ENCODE measurements around the gene HEYL.

The HEYL gene

DNA sequence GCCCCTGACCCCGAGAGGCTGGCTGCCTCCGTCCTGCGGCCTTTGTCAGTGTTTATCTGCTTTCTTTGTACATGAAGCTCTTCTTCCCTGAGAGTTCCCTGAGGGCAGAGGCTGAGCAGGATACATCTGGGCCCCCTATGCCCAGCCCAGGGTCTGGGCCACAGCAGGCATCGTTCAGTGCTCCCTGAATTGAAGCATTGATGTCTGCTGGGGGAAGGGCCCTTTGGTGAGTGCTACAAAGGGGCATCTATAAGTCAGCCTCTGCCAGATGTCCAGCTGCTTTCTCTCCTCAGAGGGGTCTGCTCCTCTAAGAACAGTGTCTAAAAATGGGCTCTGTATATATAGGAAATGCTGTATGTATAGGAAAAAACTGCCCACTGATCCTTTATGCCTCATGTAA lies 2.1 kb downstream of the HEYL start:
- no peak for DNase-seq (ENCODE audit: low read depth)

DNA sequence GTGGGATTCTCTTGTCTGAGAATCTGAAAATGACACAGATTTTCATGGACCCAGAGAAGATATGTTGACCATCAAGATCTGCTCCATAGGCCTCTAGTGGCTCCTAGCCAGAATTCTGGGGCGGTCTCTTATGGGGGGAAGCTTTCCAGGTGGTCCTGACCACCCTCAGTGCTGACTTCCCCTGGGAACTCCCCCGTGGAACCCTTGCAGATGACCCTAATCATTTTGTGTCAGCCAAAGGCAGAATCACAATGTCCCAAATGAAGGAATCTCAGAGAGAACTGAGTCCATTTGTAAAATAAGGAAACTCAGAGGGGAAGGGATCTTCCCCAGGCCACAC lies 3.6 kb downstream of the HEYL start:
- no peak for DNase-seq (ENCODE audit: low read depth)

DNA sequence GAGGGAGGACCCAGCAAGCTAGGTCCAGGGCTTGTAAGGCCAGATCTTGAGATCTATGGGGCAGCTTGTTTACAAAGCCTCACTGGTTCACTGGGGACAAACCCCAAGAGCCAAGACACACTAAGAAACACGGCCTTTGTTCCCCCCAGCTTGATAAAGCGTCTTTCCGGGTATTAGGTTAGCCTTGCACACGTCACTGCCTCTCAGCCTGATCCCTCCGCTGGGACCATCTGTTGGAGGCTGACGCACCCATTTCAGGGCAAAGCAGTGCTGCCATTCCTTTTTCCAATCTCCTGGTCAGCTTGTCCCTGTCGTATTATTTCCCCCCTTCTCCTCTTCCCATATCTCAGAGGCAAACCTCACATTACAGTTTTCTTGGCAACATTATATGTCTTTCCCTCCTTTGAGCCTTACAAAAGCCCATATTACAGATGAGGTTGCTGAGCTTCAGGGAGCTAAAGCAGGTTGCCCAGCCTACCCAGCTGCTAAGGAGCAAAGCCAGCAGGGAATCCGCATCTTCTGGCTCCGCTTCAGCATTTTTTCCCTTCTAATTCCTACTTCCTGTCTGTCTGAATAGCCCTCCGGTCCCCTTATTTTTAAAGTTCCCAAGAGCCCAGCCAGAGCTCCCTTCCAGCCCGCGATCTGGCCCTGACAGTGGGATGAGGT lies 4.1 kb downstream of the HEYL start:
- DNase-seq (ENCODE audit: low read depth): no peak

DNA sequence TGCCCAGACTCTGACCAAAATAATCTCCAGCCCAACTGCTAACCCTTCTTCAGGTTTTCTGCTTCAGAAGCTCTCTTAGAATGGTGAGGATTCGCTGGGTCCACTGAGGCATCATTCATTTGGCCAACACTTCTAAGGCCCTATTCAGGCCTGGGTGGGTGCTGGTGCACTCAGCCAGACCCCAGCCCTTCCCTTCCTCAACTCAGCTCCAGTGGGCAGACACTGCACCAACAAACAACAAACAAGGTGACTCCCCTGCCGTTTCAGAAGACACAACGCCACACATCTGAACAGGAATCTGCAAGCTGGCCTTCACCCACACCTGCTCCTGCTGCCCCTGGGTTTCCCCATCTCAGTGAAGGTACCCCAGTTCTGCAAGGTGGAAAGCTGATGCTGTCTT lies 6.0 kb downstream of the HEYL start:
- DNase-seq (ENCODE audit: low read depth): no peak

GRCh38 chr1:39632682-39633417 lies 6.6 kb downstream of the HEYL start:
- DNase-seq (ENCODE audit: low read depth): no peak

DNA sequence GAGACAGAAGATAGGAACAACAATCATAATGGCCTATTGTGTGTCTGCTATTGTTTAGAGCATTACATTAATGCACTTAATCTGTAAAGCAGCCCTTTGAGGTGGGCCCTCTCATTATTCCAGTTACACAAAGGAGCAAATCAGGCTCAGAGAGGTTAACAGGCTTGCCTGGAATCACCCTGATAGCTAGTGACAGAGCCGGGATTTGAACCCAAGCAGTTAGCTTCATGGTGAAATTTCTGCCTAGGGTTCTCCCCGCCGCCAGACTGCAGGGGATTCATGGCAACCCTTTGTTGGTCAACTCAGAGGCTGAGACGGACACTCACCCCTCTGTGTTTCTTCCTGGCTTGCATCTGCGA lies 7.1 kb downstream of the HEYL start:
- no peak for DNase-seq (ENCODE audit: low read depth)

DNA sequence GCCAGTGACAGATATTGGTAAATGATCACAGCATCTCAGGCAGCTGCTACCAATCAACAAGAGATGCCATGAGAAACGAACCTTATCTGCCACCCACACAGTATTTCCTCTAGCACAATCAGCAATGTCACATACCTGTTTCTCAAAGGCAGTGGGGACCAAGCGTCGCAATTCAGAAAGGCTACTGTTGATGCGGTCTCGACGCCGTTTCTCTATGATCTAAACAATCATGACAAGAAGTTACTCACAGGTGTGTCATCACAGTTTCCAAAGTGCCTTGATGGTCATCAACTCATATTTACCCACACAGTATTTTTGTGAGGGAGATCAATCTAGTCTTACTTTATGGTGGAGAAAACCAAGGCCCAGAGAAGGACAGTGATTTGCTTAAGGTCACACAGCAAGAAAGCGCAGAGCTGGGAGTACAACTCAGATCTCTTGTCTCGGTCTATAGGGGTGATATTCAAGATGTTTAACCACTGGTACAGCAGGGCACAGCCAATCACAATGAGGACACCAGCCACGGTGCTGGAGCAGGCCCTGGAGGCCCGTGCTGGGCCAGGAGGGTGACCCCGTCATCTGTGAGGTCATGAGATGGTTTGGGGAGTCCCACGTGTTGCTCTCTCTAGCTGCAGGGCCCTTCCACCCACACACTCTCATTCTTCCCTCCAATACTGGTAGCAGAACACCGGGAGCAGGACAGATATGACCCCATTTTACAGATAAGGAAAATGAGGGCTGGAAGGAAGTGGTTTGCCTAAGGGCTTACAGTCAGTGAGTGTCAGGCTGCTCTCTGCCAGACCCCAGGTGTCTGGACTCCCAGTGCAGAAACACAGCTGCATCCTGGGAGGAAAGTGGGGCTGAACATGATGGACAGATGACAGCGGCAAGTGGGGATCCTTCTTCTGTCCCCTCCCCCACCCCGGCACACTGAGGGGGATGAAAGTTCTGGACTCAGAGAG lies 7.8 kb downstream of the HEYL start:
- DNase-seq (ENCODE audit: low read depth): no peak

DNA sequence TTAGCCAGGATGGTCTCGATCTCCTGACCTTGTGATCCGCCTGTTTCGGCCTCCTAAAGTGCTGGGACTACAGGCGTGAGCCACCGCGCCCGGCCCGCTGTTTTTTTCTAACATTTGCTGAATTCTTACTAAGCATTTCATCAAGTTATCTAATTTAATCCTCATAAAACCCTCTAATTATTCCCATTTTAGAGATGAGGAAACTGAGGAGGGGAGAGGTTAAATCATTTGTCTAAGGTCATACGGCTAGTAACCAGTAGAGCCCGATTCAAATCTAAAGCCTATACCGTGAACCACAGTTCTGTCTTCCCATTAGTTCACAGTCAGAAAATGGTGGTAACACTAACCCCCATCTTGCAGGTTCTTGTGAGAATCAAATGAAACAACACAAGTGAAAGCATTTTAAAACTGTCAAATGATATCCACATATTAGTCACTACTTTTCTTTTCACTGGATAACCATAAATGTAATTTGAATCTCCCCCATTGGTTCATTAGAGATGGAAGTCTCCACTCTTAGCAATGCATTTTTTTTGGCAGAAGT lies 10.6 kb downstream of the HEYL start:
- DNase-seq (ENCODE audit: low read depth): no peak

- no peak for DNase-seq (ENCODE audit: low read depth)
Observed at GRCh38 chr1:39626646-39627045, 12.8 kb downstream of the HEYL start.

GRCh38 chr1:39625462-39626273 lies 13.8 kb downstream of the HEYL start:
- no peak for DNase-seq (ENCODE audit: low read depth)

DNA sequence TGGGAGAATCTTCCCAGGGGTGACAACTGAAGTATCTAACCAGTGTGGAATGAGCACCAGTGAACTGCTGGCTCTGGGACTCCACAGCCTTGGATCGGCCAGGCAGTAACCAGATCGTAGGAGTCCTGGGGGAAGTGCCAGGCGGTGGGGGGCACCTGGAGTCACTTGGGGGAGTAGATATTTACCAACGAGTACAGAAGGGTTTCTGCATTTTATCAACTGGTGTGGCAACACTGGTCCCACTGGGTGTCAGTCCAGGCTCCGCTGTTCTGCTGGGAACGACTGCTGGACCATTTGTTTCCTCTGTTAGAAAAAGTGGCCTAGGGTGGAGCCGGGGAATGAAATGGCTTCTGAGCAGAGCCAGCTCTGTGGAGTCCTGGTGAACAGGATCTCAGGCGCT lies 14.4 kb downstream of the HEYL start:
- no peak for DNase-seq (ENCODE audit: low read depth)

GRCh38 chr1:39623053-39623452 lies 16.4 kb downstream of the HEYL start:
- no peak for DNase-seq (ENCODE audit: low read depth)

GRCh38 chr1:39622427-39622826 lies 17.0 kb downstream of the HEYL start:
- DNase-seq (ENCODE audit: low read depth): no peak

DNA sequence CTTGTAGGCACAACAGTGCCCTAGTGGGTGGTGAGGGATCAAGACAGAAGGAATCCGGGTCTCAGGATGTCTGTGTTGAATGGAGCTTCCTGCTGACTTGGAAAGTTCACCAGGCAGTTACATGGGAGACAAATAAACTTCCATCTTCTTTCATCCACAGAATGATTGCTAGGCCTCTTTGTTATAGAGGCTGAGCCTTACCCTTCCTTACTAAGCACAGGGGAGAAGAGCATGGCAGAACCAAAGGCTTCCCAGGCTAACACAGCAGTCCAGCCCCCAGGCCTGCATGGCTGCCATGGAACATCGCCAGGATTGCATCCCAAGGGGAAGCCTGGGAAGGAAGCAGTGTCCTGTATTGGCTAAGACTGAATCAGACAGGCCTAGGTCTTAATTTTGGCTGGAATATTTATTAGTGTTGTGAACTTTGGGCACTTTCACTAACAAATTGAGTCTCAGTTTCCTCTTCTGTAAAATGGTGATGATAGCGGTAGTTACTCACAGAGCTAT lies 18.7 kb downstream of the HEYL start:
- no peak for DNase-seq (ENCODE audit: low read depth)

- DNase-seq (ENCODE audit: low read depth): no peak
Observed at GRCh38 chr1:39617488-39618049, 21.9 kb downstream of the HEYL start.

- no peak for DNase-seq (ENCODE audit: low read depth)
Observed at GRCh38 chr1:39615086-39615673, 24.3 kb downstream of the HEYL start.

DNA sequence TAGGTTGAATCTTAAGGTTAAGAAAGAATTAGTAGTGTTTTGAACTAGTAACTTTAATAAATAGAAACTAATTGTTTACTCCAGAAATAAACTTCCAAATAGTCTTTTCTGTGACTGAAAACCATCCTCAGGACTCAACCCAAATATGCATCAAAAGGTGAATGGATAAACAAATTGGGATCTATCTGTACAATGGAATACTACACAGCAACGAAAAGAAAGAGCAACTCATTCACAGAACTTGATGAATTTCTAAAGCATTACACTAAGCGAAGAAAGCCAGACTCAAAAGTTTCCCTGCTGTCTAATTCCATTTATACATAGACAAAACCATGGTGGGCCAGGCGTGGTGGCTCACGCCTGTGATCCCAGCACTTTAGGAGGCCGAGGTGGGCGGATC lies 25.0 kb downstream of the HEYL start:
- no peak for DNase-seq (ENCODE audit: low read depth)

DNA sequence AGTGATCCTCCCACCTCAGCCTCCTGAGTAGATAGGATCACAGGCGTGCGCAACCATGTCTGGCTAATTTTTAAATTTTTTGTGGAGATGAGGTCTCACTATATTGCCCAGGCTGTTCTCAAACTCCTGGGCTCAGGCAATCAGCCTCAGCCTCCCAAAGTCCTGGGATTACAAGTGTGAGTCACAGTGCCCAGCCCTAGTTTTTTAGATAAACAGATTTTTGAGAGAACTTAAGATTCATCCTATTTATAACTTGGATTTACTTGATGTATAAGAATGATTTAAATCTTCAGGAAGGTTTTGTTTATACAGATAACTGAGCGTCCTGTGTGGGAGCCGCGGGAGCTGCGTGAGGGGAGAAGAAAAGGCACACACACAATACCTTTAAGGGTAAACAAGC lies 26.2 kb downstream of the HEYL start:
- DNase-seq (ENCODE audit: low read depth): no peak

DNA sequence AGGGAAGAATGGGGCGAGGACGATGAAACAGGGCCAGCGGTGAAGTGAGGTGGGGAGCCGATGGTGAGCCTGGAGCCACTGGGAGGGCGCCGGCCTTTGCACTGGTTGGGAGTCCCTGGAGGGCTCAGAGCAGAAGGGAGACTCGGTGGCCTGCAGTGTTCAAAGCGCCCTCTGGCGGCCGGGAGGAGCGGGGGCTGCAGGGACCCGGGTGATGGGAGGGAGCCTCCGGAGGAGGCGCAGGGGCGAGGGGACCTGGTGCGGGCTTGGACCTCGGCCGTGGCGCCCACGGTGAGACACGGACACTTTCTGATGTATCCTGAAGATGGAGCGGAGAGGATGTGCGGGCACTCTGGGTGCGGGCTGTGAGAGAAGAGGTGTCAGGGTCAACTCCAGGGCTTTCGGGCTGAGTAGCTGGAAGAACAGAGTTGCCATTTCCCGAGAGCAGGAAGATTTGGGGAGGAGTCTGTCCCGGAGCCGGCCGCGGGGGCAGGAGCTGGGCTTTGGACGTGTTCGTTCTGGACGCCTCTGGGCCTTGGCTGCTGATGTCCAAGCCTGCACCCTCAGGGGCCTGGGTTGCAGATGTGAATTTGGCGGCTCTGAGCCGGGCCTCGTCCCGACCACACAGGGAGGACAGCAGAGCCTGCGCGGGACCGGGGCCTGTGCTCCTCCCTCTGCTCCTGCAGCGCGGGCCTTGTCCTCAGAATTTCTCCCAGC lies 29.7 kb downstream of the HEYL start:
- peak; percentile 68 for DNase-seq (ENCODE audit: low read depth)

- DNase-seq (ENCODE audit: low read depth): no peak
Observed at GRCh38 chr1:39608921-39609320, 30.5 kb downstream of the HEYL start.
